ENCODE data around the gene SERPINA7. TPM values are rescaled to one million over a fixed set of nuclear protein-coding genes. Genes with fewer than 3 reads are reported as not detected.
"Not testable (repeated sequence)": the region's sequence is repeated elsewhere in the genome, so short reads cannot be mapped to it uniquely, and the experiment has no call there.

Gene SERPINA7
- total RNA-seq, 2 experiments from 2014 or later: not detected

GRCh38 chrX:106000203-106000602 is 38.3 kb downstream of the SERPINA7 start:
- no peaks in the 10 kb centered on the region for H3K9me3 ChIP-seq (ENCODE audit: low read length)
- no peak overlapping the region for H3K4me3 ChIP-seq (ENCODE audit: low read depth, low read length, poor library complexity, severe bottlenecking)
- H3K79me2 ChIP-seq (ENCODE audit: insufficient read depth, low read depth, low read length): no peaks in the 10 kb centered on the region
- ChIA-PET POLR2A (no interaction called here), CTCF (ENCODE audit: unreplicated experiment) (no interaction called here)
- H4K20me1 ChIP-seq (ENCODE audit: insufficient read depth, low read length): no peaks in the 10 kb centered on the region
- no peaks in the 10 kb centered on the region for H3K4me1 ChIP-seq (ENCODE audit: insufficient read depth, low read length, poor library complexity, severe bottlenecking)
- no peak overlapping the region for H3K27ac ChIP-seq (ENCODE audit: low read depth, low read length, poor library complexity, severe bottlenecking)
- no peak overlapping the region for H3K4me2 ChIP-seq (ENCODE audit: low read length)
- no peaks in the 10 kb centered on the region for H3K36me3 ChIP-seq (ENCODE audit: insufficient read depth, low read length)
- no peak for TF ChIP-seq CTCF (conservative IDR thresholded peaks at IDR 0.05; ENCODE audit: low read length)
- TF ChIP-seq EZH2phosphoT487 (IDR thresholded peaks at IDR 0.05; ENCODE audit: borderline replicate concordance, low read depth, low read length): no peak
- no peaks in the 10 kb centered on the region for H3K9me2 ChIP-seq (ENCODE audit: insufficient read depth, low read length)
- no peak for DNase-seq (ENCODE audit: low spot score)
- H2AFZ ChIP-seq (ENCODE audit: low read length): no peak overlapping the region
- no TSS peak for BruUV-seq (replicated peaks)
- intact Hi-C loops (cut with micrococcal nuclease; ENCODE audit: unreplicated experiment): no loop called here

- no peak for DNase-seq (ENCODE audit: low spot score)
- no peaks in the 10 kb centered on the region for H3K4me1 ChIP-seq (ENCODE audit: insufficient read depth, low read length, poor library complexity, severe bottlenecking)
- H3K4me2 ChIP-seq (ENCODE audit: low read length): no peak overlapping the region
- TF ChIP-seq EZH2phosphoT487 (IDR thresholded peaks at IDR 0.05; ENCODE audit: borderline replicate concordance, low read depth, low read length) (no peak), CTCF (conservative IDR thresholded peaks at IDR 0.05; ENCODE audit: low read length) (no peak)
- CTCF ChIA-PET (ENCODE audit: unreplicated experiment): no interaction called here
- H3K36me3 ChIP-seq (ENCODE audit: insufficient read depth, low read length): no peaks in the 10 kb centered on the region
- H3K9me3 ChIP-seq (ENCODE audit: low read length): no peaks in the 10 kb centered on the region
- H4K20me1 ChIP-seq (ENCODE audit: insufficient read depth, low read length): no peaks in the 10 kb centered on the region
- POLR2A ChIA-PET: no interaction called here
- no peaks in the 10 kb centered on the region for H3K79me2 ChIP-seq (ENCODE audit: insufficient read depth, low read depth, low read length)
- no peaks in the 10 kb centered on the region for H3K9me2 ChIP-seq (ENCODE audit: insufficient read depth, low read length)
- no peak overlapping the region for H3K4me3 ChIP-seq (ENCODE audit: low read depth, low read length, poor library complexity, severe bottlenecking)
- no peak overlapping the region for H3K27ac ChIP-seq (ENCODE audit: low read depth, low read length, poor library complexity, severe bottlenecking)
- no TSS peak for BruUV-seq (replicated peaks)
- intact Hi-C loops (cut with micrococcal nuclease; ENCODE audit: unreplicated experiment): no loop called here
- H2AFZ ChIP-seq (ENCODE audit: low read length): no peak overlapping the region
Observed at GRCh38 chrX:105999294-105999693, 39.2 kb downstream of the SERPINA7 start.

GRCh38 chrX:105988487-105988886 is 50.0 kb downstream of the SERPINA7 start:
- H3K9me2 ChIP-seq (ENCODE audit: insufficient read depth, low read length); H3K27ac ChIP-seq (ENCODE audit: low read depth, low read length, poor library complexity, severe bottlenecking); H3K36me3 ChIP-seq (ENCODE audit: insufficient read depth, low read length); H3K79me2 ChIP-seq (ENCODE audit: insufficient read depth, low read depth, low read length); H3K4me3 ChIP-seq (ENCODE audit: low read depth, low read length, poor library complexity, severe bottlenecking); H2AFZ ChIP-seq (ENCODE audit: low read length); H4K20me1 ChIP-seq (ENCODE audit: insufficient read depth, low read length); intact Hi-C loops (cut with micrococcal nuclease; ENCODE audit: unreplicated experiment); CTCF ChIA-PET (ENCODE audit: unreplicated experiment); H3K9me3 ChIP-seq (ENCODE audit: low read length); H3K4me2 ChIP-seq (ENCODE audit: low read length); BruUV-seq (replicated peaks); DNase-seq (ENCODE audit: low spot score); H3K4me1 ChIP-seq (ENCODE audit: insufficient read depth, low read length, poor library complexity, severe bottlenecking): not testable (repeated sequence)
- POLR2A ChIA-PET: interaction anchor here (0.6 to 0.8 kb wide), 3 partner anchors 9 to 148 kb away, joined by 3 to 4 read pairs (median 3); no protein-coding TSS in a partner anchor

Other genes starting within 250 kb of the SERPINA7 start
- gene NRK, start 216.2 kb downstream of the SERPINA7 start, total RNA-seq (2014; rRNA removed; shearing (Covaris generic)): not detected in 2 replicates
- not detected in 2 replicates for gene NRK, start 216.2 kb downstream of the SERPINA7 start, total RNA-seq (2022)
- gene PWWP3B, start 129.6 kb upstream of the SERPINA7 start, total RNA-seq (2014; rRNA removed; shearing (Covaris generic)): not detected in 2 replicates
- gene PWWP3B, start 129.6 kb upstream of the SERPINA7 start, total RNA-seq (2022): not detected in 2 replicates